Measurements from ENCODE around the gene PILRB.

Gene PILRB

DNA sequence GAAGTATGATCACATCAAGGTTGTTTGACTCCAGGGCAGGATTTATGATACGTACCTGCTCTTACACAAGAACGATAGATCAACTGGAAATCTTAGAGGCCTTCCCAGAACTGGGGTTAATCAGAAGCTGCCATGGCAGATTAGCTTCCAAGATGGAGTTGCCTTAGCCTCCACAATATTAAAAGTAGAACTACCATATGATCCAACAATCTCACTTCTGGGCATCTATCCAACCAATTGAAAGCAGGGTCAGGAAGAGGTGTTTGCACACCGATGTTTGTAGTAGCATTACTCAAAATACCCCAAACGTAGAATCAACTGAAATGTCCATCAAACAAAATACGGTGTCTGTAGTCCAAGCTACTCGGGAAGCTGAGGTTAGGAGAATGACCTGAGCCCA is 6.6 kb downstream of the PILRB start:
- TF ChIP-seq GATA3 (IDR thresholded peaks at IDR 0.05; ENCODE audit: low read depth, low read length) (no peak), GATA2 (IDR thresholded peaks at IDR 0.05; ENCODE audit: low read depth, low read length) (no peak)

GRCh38 chr7:100366411-100367250 is 8.7 kb downstream of the PILRB start:
- TF ChIP-seq GATA3 (IDR thresholded peaks at IDR 0.05; ENCODE audit: low read depth, low read length) (no peak), GATA2 (IDR thresholded peaks at IDR 0.05; ENCODE audit: low read depth, low read length) (no peak)

DNA sequence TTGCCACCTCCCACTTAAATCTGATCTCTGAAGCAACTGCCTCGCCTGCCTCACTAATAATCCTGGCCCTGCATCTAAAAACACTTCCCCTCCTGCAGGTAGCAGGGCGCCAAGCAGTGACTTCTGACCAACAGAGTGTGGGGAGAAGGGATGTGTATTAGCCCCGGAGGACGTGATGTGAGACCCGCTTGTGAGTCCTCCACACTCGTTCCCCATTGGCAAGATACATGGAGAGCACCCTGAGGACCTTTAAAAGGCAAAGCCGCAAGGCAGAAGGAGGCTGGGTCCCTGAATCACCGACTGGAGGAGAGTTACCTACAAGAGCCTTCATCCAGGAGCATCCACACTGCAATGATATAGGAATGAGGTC is 9.3 kb downstream of the PILRB start:
- TF ChIP-seq GATA3 (IDR thresholded peaks at IDR 0.05; ENCODE audit: low read depth, low read length) = no peak

DNA sequence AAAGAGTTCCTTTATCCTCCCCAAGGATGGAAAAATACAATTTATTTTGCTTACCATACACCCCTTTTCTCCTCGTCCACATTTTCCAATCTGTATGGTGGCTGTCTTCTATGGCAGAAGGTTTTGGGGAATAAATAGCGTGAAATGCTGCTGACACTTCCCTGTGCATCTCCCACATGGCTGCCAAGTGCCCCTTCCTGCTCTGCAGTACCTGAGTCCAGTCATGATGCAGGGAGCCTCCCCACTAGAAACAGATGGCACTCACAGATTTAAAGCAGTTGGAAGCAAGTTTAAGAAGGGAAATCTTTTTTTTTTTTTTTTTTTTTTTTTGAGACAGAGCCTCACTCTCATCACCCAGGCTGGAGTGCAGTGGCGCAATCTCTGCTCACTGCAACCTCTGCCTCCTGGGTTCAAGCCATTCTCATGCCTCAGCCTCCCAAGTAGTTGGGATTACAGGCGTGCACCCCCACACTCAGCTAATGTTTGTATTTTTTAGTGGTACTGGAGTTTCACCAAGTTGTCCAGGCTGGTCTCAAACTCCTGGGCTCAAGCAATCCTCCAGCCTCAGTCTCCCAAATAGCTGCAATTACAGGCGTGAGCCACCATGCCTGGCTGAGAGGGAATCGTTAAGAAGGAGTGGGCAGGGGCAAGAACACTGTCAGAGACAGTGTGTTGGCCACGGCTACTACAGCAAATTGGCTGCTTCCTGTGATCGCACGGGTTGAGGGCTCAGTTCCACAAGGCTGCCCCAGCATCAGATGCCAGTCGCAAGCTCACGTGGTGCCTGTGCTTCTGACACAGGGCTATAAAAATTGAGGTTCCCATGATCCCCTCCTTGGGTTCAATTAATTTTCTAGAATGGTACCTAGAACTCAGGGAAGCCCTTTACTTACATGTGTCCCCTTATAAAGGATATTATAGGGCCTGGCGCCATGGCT is 10.0 kb downstream of the PILRB start:
- no peak for TF ChIP-seq GATA2 (IDR thresholded peaks at IDR 0.05; ENCODE audit: low read depth, low read length)
- TF ChIP-seq GATA3 (IDR thresholded peaks at IDR 0.05; ENCODE audit: low read depth, low read length) = no peak

DNA sequence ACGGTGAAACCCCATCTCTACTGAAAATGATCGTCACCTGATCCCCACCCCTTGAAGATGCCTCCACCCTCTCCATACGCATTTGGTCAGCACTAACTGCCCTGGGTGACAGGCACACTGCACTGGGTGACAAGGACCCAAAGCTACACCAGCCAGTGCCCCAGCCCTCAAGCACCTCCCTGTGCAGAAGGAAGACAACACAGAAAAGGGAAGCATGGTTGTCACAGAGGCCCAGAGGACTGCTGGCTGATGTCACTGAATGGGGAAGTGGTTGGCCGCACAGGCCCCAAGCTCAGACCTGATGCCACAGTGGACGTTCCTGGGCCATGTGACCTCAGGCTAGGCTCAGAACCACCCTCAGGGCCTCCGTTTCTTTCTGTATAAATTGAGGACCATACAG is 11.2 kb downstream of the PILRB start:
- no peak for TF ChIP-seq GATA3 (IDR thresholded peaks at IDR 0.05; ENCODE audit: low read depth, low read length)
- TF ChIP-seq GATA2 (IDR thresholded peaks at IDR 0.05; ENCODE audit: low read depth, low read length) = no peak

- TF ChIP-seq GATA3 (IDR thresholded peaks at IDR 0.05; ENCODE audit: low read depth, low read length) (no peak), GATA2 (IDR thresholded peaks at IDR 0.05; ENCODE audit: low read depth, low read length) (no peak)
These were observed 12.4 kb downstream of the PILRB start for GRCh38 chr7:100370303-100370702.

- no peak for TF ChIP-seq GATA2 (IDR thresholded peaks at IDR 0.05; ENCODE audit: low read depth, low read length)
- TF ChIP-seq GATA3 (IDR thresholded peaks at IDR 0.05; ENCODE audit: low read depth, low read length) = no peak
These were observed 12.8 kb downstream of the PILRB start for GRCh38 chr7:100370746-100371145.

DNA sequence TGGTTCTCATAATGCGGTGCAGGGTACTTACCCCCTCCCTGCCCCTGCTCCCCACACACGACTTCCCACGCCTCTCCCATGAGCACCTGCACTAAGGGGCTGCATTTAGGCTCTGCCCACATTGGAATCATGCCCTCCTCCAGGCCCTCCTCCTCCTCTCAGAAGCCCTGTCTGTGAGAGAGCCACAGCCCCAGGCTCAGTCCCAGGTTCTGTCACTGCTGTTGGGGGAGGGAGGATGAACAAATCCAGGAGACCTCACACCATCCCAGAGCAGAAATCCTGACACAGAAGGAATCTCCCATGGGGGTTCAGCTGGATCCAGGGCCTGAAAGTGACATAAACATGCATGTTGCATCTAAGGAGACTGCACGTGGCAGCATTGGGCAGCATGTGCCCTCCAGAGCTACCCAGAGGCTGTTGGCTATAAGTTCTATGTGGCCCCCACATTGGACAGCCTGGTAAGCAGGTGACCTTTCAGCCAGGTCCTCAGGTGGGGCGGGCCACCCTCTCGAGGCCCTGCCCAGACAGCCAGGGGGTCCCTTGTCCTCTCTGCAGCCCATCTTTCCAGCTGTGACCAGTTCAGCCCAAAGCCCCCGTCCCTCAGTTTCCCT is 13.7 kb downstream of the PILRB start:
- TF ChIP-seq GATA3 (IDR thresholded peaks at IDR 0.05; ENCODE audit: low read depth, low read length) (no peak), GATA2 (IDR thresholded peaks at IDR 0.05; ENCODE audit: low read depth, low read length) (no peak)

- no peak for TF ChIP-seq GATA3 (IDR thresholded peaks at IDR 0.05; ENCODE audit: low read depth, low read length)
- TF ChIP-seq GATA2 (IDR thresholded peaks at IDR 0.05; ENCODE audit: low read depth, low read length) = no peak
These were observed 14.3 kb downstream of the PILRB start for GRCh38 chr7:100372256-100372655.

DNA sequence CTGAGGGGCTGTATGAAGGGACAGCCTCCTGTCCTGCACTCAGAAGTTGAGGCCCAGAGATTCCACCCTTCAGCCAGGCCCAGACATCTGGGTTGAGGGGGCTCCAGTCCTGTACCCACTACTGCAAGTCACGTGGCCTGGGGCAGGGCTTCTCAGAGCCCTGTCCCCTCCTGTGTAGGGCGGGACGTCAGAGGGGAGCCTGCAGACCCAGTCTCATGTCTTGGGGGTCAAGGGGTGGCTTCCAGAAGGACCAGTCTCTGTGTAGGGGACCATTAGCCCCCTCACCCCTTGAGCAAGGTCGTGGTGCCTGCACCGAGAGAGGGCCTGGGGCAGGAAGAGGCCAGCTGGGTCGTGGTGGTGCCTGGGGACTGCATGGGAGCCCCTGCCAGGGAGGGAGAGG is 14.8 kb downstream of the PILRB start:
- TF ChIP-seq GATA2 (IDR thresholded peaks at IDR 0.05; ENCODE audit: low read depth, low read length) (no peak), GATA3 (IDR thresholded peaks at IDR 0.05; ENCODE audit: low read depth, low read length) (no peak)

DNA sequence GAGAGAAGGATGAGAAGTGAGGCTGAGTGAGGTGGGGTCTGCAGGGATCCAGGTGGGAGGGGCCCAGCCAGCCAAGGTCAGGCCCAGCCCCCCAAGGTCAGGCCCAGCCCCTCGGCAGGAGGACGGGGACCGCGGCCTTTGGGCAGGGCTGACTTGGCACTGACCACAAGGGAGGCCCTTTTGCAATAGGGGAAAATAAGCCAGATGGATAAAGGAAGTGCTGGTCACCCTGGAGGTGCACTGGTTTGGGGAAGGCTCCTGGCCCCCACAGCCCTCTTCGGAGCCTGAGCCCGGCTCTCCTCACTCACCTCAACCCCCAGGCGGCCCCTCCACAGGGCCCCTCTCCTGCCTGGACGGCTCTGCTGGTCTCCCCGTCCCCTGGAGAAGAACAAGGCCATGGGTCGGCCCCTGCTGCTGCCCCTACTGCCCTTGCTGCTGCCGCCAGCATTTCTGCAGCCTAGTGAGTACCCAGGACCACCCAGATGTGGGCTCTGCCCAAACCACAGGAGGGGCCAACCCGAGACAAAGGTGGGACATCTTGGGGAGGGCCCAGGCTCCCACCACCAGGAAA is 15.4 kb downstream of the PILRB start, which contains the start of gene PILRA:
PILRA (plus strand) TSS at position 227 of the 571 bp plus-strand sequence; CDS start at position 397, 170 bp downstream.
- TF ChIP-seq GATA3 (IDR thresholded peaks at IDR 0.05; ENCODE audit: low read depth, low read length) (no peak), GATA2 (IDR thresholded peaks at IDR 0.05; ENCODE audit: low read depth, low read length) (no peak)

GRCh38 chr7:100374601-100375000 is 16.7 kb downstream of the PILRB start:
- TF ChIP-seq GATA3 (IDR thresholded peaks at IDR 0.05; ENCODE audit: low read depth, low read length) (no peak), GATA2 (IDR thresholded peaks at IDR 0.05; ENCODE audit: low read depth, low read length) (no peak)

- TF ChIP-seq GATA2 (IDR thresholded peaks at IDR 0.05; ENCODE audit: low read depth, low read length) (no peak), GATA3 (IDR thresholded peaks at IDR 0.05; ENCODE audit: low read depth, low read length) (no peak)
These were observed 18.1 kb downstream of the PILRB start for GRCh38 chr7:100376066-100376465.

Measured in SH-SY5Y (cell line).